ENCODE measurements around the gene POLE. TPM values are rescaled to one million over a fixed set of nuclear protein-coding genes. Genes with fewer than 3 reads are reported as not detected.

Gene POLE
- total RNA-seq, 1 experiment from 2014 or later = 144 TPM

DNA sequence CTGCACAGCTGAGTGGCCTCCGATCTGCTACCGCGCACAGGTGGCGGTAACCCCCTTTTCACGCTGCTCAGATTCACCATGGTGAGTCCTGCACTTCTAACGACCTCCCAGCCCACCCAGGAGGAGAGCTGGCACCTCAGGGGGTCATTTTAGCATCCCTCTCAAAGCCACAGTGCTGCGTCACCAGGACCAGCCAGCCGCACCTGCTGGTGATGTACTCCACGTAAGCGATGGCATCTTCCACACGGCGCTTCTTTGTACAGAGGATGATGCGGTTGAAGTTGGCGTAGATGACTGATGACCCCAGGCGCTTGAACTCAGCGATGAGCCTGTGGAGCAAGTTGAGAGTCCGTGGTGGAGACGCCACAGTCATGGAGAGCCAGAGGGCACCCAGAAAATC lies 49.3 kb downstream of the POLE start:
- CTCF ChIA-PET = no interaction called here
- Mint-ChIP-seq H3K4me3 (no peak overlapping the region), H3K9me3 (no peaks in the 10 kb centered on the region), H3K27ac (no peak overlapping the region; the same call in 1 of the 2 replicates), H3K27me3 (ENCODE audit: low read depth) (no peaks in the 10 kb centered on the region), H3K36me3 (peaks cover 76% of the 10 kb centered on the region), H3K4me1 (no peaks in the 10 kb centered on the region)
- ATAC-seq (no peak), DNase-seq (ENCODE audit: low spot score) (no peak)
- TF ChIP-seq, protein P1, sequence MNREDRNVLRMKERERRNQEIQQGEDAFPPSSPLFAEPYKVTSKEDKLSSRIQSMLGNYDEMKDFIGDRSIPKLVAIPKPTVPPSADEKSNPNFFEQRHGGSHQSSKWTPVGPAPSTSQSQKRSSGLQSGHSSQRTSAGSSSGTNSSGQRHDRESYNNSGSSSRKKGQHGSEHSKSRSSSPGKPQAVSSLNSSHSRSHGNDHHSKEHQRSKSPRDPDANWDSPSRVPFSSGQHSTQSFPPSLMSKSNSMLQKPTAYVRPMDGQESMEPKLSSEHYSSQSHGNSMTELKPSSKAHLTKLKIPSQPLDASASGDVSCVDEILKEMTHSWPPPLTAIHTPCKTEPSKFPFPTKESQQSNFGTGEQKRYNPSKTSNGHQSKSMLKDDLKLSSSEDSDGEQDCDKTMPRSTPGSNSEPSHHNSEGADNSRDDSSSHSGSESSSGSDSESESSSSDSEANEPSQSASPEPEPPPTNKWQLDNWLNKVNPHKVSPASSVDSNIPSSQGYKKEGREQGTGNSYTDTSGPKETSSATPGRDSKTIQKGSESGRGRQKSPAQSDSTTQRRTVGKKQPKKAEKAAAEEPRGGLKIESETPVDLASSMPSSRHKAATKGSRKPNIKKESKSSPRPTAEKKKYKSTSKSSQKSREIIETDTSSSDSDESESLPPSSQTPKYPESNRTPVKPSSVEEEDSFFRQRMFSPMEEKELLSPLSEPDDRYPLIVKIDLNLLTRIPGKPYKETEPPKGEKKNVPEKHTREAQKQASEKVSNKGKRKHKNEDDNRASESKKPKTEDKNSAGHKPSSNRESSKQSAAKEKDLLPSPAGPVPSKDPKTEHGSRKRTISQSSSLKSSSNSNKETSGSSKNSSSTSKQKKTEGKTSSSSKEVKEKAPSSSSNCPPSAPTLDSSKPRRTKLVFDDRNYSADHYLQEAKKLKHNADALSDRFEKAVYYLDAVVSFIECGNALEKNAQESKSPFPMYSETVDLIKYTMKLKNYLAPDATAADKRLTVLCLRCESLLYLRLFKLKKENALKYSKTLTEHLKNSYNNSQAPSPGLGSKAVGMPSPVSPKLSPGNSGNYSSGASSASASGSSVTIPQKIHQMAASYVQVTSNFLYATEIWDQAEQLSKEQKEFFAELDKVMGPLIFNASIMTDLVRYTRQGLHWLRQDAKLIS (CRISPR knock-in tag; IDR thresholded peaks at IDR 0.05; ENCODE audit: borderline replicate concordance) = no peak
- TF ChIP-seq ETV6 (CRISPR knock-in tag; IDR thresholded peaks at IDR 0.05) (no peak), ZNF396 (CRISPR knock-in tag; IDR thresholded peaks at IDR 0.05; ENCODE audit: borderline replicate concordance) (no peak), ZNF317 (CRISPR knock-in tag; IDR thresholded peaks at IDR 0.05; ENCODE audit: borderline replicate concordance, low read depth) (no peak), JUN (CRISPR knock-in tag; IDR thresholded peaks at IDR 0.05) (no peak)
- TF ChIP-seq, protein P2, sequence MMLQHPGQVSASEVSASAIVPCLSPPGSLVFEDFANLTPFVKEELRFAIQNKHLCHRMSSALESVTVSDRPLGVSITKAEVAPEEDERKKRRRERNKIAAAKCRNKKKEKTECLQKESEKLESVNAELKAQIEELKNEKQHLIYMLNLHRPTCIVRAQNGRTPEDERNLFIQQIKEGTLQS (CRISPR knock-in tag; conservative IDR thresholded peaks at IDR 0.05) = no peak
- TF ChIP-seq, protein P3, sequence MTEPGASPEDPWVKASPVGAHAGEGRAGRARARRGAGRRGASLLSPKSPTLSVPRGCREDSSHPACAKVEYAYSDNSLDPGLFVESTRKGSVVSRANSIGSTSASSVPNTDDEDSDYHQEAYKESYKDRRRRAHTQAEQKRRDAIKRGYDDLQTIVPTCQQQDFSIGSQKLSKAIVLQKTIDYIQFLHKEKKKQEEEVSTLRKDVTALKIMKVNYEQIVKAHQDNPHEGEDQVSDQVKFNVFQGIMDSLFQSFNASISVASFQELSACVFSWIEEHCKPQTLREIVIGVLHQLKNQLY (CRISPR knock-in tag; IDR thresholded peaks at IDR 0.05) = no peak
- TF ChIP-seq, protein P4, sequence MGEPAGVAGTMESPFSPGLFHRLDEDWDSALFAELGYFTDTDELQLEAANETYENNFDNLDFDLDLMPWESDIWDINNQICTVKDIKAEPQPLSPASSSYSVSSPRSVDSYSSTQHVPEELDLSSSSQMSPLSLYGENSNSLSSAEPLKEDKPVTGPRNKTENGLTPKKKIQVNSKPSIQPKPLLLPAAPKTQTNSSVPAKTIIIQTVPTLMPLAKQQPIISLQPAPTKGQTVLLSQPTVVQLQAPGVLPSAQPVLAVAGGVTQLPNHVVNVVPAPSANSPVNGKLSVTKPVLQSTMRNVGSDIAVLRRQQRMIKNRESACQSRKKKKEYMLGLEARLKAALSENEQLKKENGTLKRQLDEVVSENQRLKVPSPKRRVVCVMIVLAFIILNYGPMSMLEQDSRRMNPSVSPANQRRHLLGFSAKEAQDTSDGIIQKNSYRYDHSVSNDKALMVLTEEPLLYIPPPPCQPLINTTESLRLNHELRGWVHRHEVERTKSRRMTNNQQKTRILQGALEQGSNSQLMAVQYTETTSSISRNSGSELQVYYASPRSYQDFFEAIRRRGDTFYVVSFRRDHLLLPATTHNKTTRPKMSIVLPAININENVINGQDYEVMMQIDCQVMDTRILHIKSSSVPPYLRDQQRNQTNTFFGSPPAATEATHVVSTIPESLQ (CRISPR knock-in tag; IDR thresholded peaks at IDR 0.05) = no peak
- POLR2A ChIA-PET = no interaction called here

DNA sequence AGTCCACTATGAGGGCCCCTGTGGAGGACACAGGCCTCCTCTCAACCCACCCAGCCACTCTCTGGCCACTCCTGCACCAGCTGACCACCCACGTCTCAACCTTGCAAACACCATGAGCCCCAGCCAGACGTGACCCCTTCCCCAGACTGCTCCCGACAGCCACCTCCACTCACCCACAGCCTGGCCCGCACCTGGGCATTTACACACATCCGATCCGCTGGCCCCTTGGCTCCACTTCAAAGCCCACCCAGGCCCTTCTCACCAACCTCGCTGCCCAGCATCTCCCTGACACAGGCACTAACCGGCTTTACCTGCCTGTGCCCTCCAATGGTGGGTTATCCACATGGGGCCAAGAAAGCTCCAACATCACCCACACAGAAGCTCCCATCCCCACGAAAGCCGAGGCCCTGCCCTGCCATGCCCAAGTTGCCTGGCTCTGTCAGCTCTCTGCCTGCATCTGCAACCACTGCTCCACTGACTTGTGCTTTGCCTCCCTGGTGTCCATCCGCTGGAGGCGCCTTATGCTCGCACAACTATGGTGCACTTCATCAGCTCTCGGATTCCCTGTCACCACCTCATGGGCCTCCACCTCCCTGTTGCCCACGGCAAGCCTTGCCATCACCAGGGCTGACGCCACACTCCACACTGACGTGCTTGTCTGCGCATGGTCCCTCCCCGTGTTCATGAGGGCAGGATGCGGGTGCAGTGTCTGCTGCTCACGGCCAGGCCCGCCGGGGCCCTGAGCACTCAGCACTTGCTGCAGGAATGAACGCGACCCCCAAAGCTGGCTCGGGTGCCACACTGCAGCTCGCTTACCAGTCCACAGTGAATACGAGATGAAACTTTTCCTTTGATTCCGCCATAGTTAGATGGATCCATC lies 51.8 kb downstream of the POLE start:
- DNase-seq (ENCODE audit: low spot score) = no peak
- Mint-ChIP-seq H3K27ac (peak overlapping the region; percentile 50; the same call in 1 of the 2 replicates), H3K4me3 (no peak overlapping the region), H3K27me3 (ENCODE audit: low read depth) (no peaks in the 10 kb centered on the region), H3K4me1 (no peaks in the 10 kb centered on the region), H3K36me3 (peaks cover 75% of the 10 kb centered on the region), H3K9me3 (no peaks in the 10 kb centered on the region)
- no peak for TF ChIP-seq ZBTB21 (CRISPR knock-in tag; IDR thresholded peaks at IDR 0.05; ENCODE audit: borderline replicate concordance)
- ChIA-PET CTCF (interaction anchor here (0.7 to 1.5 kb wide), 3 partner anchors 14 to 133 kb away, joined by 3 to 4 read pairs (median 4); no protein-coding TSS in a partner anchor), POLR2A (interaction anchor here (0.6 kb wide), 1 partner anchor 148 kb away, joined by 7 read pairs; no protein-coding TSS in a partner anchor)
- no peak for ATAC-seq

DNA sequence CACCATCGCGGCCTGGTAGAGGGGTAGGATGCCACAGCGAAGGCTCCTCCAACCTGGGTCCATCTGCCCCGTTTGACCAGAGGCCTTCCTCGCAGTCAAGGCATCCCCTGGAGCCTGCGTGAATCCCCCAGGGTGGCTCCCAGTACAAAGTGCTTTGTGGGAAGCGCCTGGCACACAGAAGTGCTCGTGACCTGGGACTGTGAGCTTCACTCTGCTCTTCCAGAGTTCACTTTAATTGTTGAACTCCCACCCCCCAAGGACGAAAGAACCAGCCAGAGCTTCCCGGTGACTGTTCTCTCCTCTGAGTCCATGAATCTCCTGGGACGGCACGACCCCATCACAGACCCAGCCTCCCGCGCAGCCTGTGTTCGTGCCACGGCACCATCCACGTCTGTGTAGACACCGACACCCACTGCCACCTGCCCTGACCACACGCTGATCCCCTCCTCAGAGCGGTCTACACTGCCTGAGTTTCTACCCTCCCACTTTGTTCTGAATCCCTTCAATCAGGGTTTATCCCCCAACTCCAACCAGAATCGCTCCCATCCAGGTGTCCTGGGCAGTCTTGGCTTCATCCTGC lies 52.6 kb downstream of the POLE start:
- Mint-ChIP-seq H3K9me3 (no peaks in the 10 kb centered on the region), H3K36me3 (peaks cover 81% of the 10 kb centered on the region), H3K27me3 (ENCODE audit: low read depth) (no peaks in the 10 kb centered on the region), H3K27ac (no peak overlapping the region), H3K4me1 (no peaks in the 10 kb centered on the region), H3K4me3 (no peak overlapping the region)
- ChIA-PET CTCF (interaction anchor here (1.5 to 2.1 kb wide), 2 partner anchors 20 to 73 kb away, joined by 4 to 7 read pairs; no protein-coding TSS in a partner anchor), POLR2A (no interaction called here)
- ATAC-seq (no peak), DNase-seq (ENCODE audit: low spot score) (no peak)
- TF ChIP-seq NR1H2 (CRISPR knock-in tag; IDR thresholded peaks at IDR 0.05) (no peak), NR3C1 (CRISPR knock-in tag; conservative IDR thresholded peaks at IDR 0.05; ENCODE audit: low read depth) (no peak), ZNF396 (CRISPR knock-in tag; IDR thresholded peaks at IDR 0.05; ENCODE audit: borderline replicate concordance) (no peak), GTF2I (CRISPR knock-in tag; conservative IDR thresholded peaks at IDR 0.05) (no peak), TCF7 (CRISPR knock-in tag; IDR thresholded peaks at IDR 0.05; ENCODE audit: low read depth) (no peak)
- TF ChIP-seq, protein P5, sequence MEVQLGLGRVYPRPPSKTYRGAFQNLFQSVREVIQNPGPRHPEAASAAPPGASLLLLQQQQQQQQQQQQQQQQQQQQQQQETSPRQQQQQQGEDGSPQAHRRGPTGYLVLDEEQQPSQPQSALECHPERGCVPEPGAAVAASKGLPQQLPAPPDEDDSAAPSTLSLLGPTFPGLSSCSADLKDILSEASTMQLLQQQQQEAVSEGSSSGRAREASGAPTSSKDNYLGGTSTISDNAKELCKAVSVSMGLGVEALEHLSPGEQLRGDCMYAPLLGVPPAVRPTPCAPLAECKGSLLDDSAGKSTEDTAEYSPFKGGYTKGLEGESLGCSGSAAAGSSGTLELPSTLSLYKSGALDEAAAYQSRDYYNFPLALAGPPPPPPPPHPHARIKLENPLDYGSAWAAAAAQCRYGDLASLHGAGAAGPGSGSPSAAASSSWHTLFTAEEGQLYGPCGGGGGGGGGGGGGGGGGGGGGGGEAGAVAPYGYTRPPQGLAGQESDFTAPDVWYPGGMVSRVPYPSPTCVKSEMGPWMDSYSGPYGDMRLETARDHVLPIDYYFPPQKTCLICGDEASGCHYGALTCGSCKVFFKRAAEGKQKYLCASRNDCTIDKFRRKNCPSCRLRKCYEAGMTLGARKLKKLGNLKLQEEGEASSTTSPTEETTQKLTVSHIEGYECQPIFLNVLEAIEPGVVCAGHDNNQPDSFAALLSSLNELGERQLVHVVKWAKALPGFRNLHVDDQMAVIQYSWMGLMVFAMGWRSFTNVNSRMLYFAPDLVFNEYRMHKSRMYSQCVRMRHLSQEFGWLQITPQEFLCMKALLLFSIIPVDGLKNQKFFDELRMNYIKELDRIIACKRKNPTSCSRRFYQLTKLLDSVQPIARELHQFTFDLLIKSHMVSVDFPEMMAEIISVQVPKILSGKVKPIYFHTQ (CRISPR knock-in tag; IDR thresholded peaks at IDR 0.05) = no peak
- TF ChIP-seq, protein P6, sequence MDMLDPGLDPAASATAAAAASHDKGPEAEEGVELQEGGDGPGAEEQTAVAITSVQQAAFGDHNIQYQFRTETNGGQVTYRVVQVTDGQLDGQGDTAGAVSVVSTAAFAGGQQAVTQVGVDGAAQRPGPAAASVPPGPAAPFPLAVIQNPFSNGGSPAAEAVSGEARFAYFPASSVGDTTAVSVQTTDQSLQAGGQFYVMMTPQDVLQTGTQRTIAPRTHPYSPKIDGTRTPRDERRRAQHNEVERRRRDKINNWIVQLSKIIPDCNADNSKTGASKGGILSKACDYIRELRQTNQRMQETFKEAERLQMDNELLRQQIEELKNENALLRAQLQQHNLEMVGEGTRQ (CRISPR knock-in tag; IDR thresholded peaks at IDR 0.05) = no peak
- TF ChIP-seq, protein P7, sequence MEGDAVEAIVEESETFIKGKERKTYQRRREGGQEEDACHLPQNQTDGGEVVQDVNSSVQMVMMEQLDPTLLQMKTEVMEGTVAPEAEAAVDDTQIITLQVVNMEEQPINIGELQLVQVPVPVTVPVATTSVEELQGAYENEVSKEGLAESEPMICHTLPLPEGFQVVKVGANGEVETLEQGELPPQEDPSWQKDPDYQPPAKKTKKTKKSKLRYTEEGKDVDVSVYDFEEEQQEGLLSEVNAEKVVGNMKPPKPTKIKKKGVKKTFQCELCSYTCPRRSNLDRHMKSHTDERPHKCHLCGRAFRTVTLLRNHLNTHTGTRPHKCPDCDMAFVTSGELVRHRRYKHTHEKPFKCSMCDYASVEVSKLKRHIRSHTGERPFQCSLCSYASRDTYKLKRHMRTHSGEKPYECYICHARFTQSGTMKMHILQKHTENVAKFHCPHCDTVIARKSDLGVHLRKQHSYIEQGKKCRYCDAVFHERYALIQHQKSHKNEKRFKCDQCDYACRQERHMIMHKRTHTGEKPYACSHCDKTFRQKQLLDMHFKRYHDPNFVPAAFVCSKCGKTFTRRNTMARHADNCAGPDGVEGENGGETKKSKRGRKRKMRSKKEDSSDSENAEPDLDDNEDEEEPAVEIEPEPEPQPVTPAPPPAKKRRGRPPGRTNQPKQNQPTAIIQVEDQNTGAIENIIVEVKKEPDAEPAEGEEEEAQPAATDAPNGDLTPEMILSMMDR (IDR thresholded peaks at IDR 0.05) = no peak

Measured in WTC11 (cell line).